Measurements from ENCODE around the gene TCF19.

DNA sequence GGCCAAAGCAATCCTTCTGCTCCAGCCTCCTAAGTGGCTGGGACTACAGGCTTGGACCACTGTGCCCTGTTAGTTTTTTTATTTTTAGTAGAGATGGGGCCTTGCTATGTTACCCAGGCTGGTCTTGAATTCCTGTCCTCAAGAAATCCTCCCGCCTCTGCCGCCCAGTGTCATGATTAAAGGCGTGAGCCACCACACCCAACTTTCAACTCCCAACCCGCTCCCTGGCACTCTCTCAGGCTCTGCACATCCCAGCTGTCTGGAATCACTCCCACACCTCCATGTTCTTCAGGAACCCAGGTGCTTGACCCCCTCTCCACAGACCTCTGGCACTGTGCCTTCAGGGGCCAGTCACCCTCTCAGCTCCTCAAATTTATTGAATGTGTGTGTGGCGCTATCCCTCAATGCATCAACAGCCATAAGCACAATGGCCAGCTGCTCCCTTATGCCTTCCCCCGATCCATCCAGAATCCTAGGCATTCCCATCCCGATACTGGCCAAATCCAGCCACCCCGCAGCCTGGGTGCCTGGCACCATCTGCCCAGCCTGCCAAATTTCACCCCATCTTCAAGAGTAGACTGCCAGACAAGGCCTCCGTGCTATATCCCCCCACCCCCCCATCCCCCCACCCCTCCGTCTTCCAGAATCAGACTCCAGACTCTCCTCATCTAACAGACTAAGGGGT, 12.7 kb downstream of the TCF19 start:
- TF ChIP-seq EZH2 (IDR thresholded peaks at IDR 0.05; ENCODE audit: insufficient read depth, poor library complexity, severe bottlenecking) (no peak), EZH2phosphoT487 (IDR thresholded peaks at IDR 0.05; ENCODE audit: insufficient read depth, low read depth) (no peak)
